ENCODE measurements around the gene RAP1GAP2. TPM values are rescaled to one million over a fixed set of nuclear protein-coding genes. Genes with fewer than 3 reads are reported as not detected.

RAP1GAP2 gene
- total and polyA plus RNA-seq, 2 of the 8 experiments (the other 6 are each of a cell fraction or from before 2014, with no cell fraction given), result 24.0 to 63.8 TPM

DNA sequence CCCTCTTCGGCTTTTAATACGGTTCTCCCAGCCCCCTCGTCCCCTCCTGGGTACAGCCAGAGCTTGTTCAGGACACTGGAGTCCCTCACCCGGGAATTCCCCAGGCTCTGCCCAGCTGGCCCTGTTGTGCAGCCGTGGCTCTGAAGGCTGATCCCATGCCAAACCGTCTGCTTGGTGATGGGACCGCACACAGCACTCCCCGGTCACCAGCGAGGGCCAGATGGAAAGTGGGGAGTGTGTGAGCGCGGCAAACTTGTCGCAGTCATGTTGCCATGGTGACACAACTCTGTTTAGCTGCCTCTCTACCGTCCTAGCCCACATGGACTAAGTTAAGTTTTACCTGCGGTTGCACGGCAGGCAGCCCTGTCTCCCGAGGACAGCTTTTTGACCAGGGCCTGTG, 107.9 kb downstream of the RAP1GAP2 start:
- Histone ChIP-seq H2AK5ac (ENCODE audit: low read depth, low read length) (no peak overlapping the region), H2BK5ac (ENCODE audit: low read depth, low read length) (peak overlapping the region; percentile 85; the same call in 1 of the 2 replicates), H3K9ac (replicated peaks in 1 of 4; ENCODE audit: extremely low read depth in 1 of 4, low read depth in 3 of 4, low read length in 3 of 4) (peak overlapping the region in 2 of 4 experiments; percentile 41 to 42; a peak in 4 of 7 replicates), H3K23me2 (ENCODE audit: low read depth, low read length) (no peaks in the 10 kb centered on the region; the same call in 1 of the 2 replicates), H3K4me1 (replicated peaks in 1 of 4; ENCODE audit: control insufficient read depth in 3 of 4, insufficient read depth in 4 of 4, low read length in 3 of 4) (peaks cover 0 to 16% (median 10%) of the 10 kb centered on the region in 4 experiments; a peak in 6 of 7 replicates), H3K79me1 (ENCODE audit: low read depth, low read length) (peaks cover 17% of the 10 kb centered on the region), H3K9me3 (ENCODE audit: insufficient read depth in 2 of 2, low read depth in 1 of 2, low read length in 1 of 2) (peaks cover 0 to 3% of the 10 kb centered on the region in 2 experiments; a peak in 2 of 4 replicates), H3K4ac (replicated peaks; ENCODE audit: insufficient read length, low read depth, low read length) (no peak overlapping the region), H3K36me3 (ENCODE audit: control insufficient read depth in 2 of 4, insufficient read depth in 4 of 4, low read length in 3 of 4) (peaks cover 0 to 12% (median 3%) of the 10 kb centered on the region in 4 experiments; a peak in 4 of 8 replicates), H4K8ac (ENCODE audit: extremely low read depth, insufficient read depth, low read length) (peak overlapping the region; percentile 86; the same call in 1 of the 2 replicates), H3K27me3 (replicated peaks in 1 of 4; ENCODE audit: control insufficient read depth in 3 of 4, extremely low read depth in 1 of 4, insufficient read depth in 3 of 4, low read length in 3 of 4) (no peaks in the 10 kb centered on the region), H3K18ac (ENCODE audit: extremely low read depth, low read length) (no peak overlapping the region), H3K79me2 (ENCODE audit: control insufficient read depth in 1 of 2, insufficient read depth in 2 of 2, low read length in 2 of 2) (peaks cover 0 to 47% of the 10 kb centered on the region in 2 experiments; a peak in 3 of 4 replicates), H2BK120ac (replicated peaks; ENCODE audit: low read depth, low read length) (no peak overlapping the region), H3K4me3 (ENCODE audit: extremely low read depth in 1 of 4, insufficient read depth in 2 of 4, low read depth in 3 of 4, low read length in 4 of 4) (no peak overlapping the region), H2AFZ (ENCODE audit: low read length) (no peak overlapping the region), H3K4me2 (ENCODE audit: insufficient read depth in 1 of 2, low read depth in 2 of 2, low read length in 2 of 2) (peak overlapping the region in 1 of 2 experiments; percentile 23; a peak in 2 of 4 replicates), H3K56ac (replicated peaks; ENCODE audit: insufficient read length, low read depth, low read length) (no peak overlapping the region), H4K5ac (ENCODE audit: insufficient read length, low read depth, low read length) (no peak overlapping the region), H2BK20ac (ENCODE audit: low read length) (no peak overlapping the region), H3K14ac (ENCODE audit: insufficient read length) (no peak overlapping the region), H4K20me1 (replicated peaks in 1 of 2; ENCODE audit: control insufficient read depth in 1 of 2, insufficient read depth in 2 of 2, low read length in 2 of 2) (peaks cover 9 to 25% of the 10 kb centered on the region in 2 experiments), H2BK12ac (ENCODE audit: low read depth, low read length) (no peak overlapping the region), H3K27ac (ENCODE audit: low read depth, low read length) (peak overlapping the region; percentile 35; the same call in 1 of the 2 replicates), H3K23ac (ENCODE audit: insufficient read length) (no peak overlapping the region), H4K91ac (replicated peaks; ENCODE audit: insufficient read length, low read length) (no peak overlapping the region), H2BK15ac (ENCODE audit: low read length) (no peak overlapping the region)
- ChIA-PET POLR2A (ENCODE audit: partially characterized antibody) (interaction anchor here (0.5 to 1.6 kb wide), 7 partner anchors 10 to 291 kb away, joined by 3 to 6 read pairs (median 3); no protein-coding TSS in a partner anchor), CTCF (ENCODE audit: partially characterized antibody) (interaction anchor here (0.5 to 5.2 kb wide), 5 partner anchors 18 to 107 kb away, joined by 3 to 23 read pairs (median 5); no protein-coding TSS in a partner anchor)
- 85% methylated on average over 16 of the region's 16 CpGs; no CpG with 5 or more reads in 1 of the 2 experiments for WGBS, 2 experiments (ENCODE audit: extremely low coverage in 1 of 2, insufficient coverage in 1 of 2, insufficient read length in 1 of 2, insufficient replicate concordance in 2 of 2, low coverage in 1 of 2, low lambda C conversion rate in 2 of 2, missing lambda C conversion rate in 1 of 2)
- FAIRE-seq (no peak), DNase-seq (ENCODE audit: low read depth in 1 of 2, low spot score in 2 of 2) (no peak)
- TF ChIP-seq, protein P1, sequence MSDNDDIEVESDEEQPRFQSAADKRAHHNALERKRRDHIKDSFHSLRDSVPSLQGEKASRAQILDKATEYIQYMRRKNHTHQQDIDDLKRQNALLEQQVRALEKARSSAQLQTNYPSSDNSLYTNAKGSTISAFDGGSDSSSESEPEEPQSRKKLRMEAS (IDR thresholded peaks at IDR 0.05), result 0 out of 2 replicates have a peak, but pooled peaks have one; percentile 15
- TF ChIP-seq CTBP2 (IDR thresholded peaks at IDR 0.05; ENCODE audit: borderline replicate concordance, insufficient read depth, insufficient read length, low read length), result no peak
